ENCODE results near the gene MBOAT7.

MBOAT7 gene

DNA sequence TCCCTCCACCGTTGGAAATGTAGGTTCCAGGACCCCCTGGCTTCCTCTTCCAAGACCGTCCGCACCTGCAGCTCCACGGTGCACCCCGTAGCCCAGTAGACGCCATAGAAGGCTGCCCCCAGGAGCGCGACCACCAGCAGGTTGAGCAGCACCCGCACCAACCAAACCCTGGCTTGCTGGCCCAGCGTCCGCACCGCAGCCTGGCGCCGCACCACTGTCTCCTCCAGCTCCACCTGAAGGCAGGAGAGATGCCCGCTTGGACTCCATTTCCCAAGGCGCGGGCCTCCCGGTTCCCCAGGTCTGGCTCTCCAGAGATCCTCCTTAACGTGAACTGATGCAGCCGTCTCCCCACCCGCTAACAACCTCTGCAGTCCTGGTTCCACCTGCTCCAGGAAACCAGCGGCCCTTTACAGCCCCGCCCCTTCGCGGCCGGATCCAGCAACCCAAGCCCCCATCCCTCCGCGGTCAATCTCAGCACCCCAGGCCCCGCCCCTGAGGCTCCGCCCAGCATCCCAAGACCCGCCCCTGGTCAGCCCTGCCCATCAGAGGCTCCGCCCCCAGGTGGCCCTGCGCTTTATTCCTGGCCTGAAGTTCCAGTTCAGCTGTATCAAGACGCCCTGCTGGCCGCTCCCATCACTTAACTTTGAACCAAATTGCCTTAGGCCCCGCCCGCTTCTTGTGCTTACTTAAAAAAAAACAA lies 24.9 kb downstream of the MBOAT7 start:
- in situ Hi-C loops (cut with MboI; ENCODE audit: low sequenced_read_pairs), result no loop called here

DNA sequence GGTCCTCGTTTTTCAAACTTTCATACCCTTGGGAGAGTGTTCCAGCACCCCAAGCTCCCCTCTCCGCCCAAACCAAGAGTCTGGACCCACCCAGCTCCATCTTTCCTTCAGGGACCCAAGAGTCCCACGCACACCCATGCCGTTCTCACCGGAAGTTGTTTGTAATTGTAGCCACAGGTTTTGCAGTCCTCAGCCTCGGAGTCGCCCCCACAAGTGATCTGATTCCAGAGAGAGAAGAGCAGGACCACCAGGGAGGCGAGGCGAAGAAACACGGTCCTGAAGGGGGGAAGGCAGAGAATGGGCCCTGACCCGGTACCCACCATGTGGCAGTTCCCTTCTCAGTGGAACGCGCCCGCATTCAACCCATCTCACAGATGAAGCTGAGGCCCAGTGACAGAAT lies 26.5 kb downstream of the MBOAT7 start:
- in situ Hi-C loops (cut with MboI; ENCODE audit: low sequenced_read_pairs), result no loop called here

DNA sequence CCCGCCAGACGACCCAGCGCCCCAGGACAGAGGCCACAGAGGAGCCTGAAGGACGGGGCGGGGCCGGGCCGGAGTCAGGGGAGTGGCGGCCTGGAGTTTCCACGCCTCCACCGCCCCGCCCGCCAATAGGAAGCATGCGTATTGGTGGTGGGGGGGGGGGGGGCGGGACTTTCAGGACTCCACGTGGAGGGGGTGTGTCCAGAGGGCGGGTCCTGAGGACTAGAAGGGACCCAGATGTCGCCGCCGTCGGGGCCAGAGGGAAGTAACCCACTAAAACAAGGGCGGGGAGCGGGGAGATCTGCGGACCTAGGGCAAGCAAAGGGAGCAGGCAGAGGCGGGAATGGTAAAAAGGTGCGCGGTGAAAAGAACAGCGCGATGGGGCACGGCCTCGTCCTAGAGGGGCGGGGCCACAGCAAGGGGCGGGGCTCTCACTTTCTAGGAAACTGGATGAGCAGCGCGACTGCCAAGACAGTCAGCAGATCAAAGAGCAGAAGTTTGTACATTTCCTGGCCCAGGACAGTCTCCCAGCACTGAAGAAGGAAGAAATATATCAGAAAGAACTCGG lies 27.1 kb downstream of the MBOAT7 start:
- in situ Hi-C loops (cut with MboI; ENCODE audit: low sequenced_read_pairs), result no loop called here

DNA sequence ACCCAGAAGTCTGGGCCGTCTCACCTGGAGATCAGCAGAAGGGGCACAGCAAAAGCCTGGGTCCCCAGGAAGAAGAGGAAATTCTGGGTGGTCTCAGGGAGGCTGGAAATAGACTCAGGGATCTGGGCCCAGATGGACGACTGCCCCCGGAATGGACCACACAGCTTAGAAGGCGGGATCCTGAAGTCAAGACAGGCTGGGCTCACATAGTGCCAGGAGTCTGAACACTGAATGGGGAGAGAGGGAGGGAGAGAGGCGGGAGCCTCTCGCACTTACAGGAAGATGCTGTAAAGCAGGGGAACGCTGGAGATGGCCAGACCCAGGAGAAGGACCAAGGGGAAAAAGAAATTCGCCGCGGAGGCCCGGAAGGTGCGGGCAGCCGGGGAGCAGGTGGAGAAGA lies 28.5 kb downstream of the MBOAT7 start:
- in situ Hi-C loops (cut with MboI; ENCODE audit: low sequenced_read_pairs), result no loop called here

DNA sequence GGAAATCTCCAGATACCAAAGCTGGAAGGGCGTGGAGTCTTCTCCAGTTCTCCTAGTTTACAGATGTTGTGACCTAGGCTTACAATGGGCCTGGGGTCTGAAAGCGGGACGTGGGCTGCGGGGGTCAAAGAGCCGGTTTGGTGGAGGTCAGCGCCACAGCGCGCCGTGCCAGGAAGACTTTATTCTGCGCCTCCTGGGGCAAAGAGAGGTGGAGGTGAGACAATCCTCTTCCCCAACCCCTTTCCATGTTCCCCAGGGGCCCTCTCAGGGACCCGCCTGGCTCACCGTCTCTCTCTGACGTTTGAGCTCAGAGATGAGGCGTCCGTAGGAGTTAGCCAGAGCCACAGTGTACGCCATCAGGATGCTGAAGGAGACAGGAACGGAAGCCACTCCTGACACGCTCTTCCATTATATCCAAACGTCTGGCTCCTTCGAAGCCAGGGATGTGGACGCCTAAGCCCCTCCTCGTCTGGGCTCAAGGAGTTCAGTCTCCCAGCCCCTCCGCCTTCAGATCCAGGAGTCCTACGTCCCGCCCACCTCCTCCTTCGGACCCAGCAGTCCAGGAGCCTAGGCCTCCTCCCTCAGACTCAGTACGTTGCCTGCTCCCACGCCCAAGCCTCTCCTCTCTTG lies 29.1 kb downstream of the MBOAT7 start:
- in situ Hi-C loops (cut with MboI; ENCODE audit: low sequenced_read_pairs), result no loop called here

DNA sequence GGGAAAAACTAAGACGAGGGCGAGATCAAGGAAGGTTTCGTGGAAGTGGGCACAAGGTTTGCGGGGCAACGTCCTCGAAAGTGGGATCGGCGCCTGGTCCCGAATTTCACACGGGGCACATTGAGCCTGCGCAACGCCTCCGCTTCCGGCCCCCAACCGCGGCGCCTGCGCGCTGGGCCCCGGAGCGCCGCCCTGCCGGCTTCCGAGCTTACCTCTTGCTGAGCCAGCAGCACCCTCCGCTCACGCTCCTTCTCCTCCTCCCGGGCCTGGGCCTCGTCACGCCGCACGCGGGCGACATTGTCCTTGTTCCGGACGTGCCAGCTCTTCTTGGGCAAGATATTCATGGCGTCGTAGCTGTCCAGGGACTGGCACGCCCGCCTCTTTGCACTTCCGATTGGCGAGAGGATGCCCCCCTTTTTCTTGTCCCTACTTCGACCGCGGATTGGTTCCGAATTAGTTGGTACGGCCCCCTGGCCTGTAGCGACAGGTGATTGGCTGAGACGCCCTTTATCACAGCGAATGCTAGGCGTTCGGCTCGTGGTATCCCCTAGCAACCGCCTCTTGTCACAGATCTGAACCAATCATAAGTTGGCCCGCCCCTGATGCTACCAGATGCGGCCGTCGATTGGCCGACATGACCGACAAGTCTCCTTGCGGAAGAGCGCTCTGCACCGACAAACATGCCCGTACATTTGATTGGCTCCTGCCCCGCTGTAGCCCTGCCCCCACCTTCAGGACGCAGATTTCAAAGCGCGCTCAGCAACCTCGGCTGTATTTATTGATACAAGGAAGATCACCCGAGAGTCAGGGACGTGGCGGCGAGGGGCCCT lies 29.8 kb downstream of the MBOAT7 start, which contains the start of gene LENG1:
Gene LENG1, minus strand, starts transcription at position 370 of the 830 bp plus-strand sequence. Its CDS starts 26 bp downstream, at position 344.
- in situ Hi-C loops (cut with MboI; ENCODE audit: low sequenced_read_pairs), result no loop called here

DNA sequence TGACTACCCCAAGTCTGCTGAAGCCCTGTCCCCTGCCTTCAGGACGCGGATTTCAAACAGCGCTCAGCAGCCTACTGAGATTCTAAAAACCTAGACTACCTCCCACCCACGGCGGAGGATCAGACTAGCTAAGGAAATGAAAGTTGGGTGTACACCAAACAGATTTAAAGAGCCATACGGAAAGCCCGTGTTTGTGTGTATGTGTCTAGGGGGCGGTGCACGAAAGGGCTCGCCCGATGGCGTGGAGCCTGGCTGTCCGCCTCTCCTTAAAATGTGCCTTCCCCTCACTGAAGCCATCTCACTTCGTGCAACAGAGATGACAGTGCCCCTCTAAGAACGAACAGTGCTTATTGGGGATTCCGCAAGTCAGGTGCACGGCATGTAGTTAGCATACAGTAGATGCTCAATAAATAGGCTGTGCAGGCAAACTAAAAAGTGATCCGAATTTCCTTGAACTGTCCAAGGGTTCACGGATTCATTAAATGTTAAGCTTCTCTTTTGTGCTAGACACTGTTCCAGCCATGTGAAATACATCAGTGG lies 30.5 kb downstream of the MBOAT7 start:
- in situ Hi-C loops (cut with MboI; ENCODE audit: low sequenced_read_pairs), result no loop called here

DNA sequence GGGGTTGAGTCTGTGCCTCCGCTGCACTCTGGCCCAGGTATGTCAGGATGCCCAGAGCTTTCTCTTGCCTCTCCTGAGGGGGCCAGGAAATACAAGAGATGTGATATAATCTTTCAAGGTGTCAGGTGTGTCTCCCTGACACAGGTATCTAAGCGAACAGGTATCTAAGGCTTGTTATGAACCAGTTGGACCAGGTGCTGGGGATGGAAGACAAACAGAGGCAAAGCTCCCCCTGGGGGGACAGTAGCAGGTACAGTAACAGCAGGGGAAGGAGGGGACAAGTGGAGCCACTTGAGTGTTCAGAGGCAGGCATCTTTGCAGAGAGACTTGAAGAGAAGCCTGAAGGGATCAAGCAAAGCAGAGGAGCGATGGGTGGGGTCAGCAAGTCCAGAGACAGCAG lies 32.4 kb downstream of the MBOAT7 start:
- in situ Hi-C loops (cut with MboI; ENCODE audit: low sequenced_read_pairs), result no loop called here

DNA sequence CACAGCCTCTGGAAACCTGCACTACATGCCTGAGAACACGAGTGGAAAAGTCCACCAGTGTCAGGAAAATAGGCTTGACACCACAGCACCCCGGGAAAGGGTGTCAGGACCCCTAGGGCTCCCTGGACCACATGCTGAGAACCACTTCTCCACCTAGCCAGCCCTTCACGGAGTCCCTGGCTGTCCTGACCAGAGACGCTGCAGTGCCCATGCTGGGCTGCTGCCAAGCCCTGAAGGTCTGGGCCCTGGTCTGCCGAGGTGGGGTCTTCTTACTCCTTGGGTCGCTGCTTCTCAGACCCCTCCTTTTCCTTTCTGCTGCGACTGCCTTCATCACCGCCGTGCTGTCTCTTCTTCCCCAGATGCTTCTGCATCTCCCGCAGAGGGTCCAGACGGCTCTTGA lies 32.9 kb downstream of the MBOAT7 start:
- in situ Hi-C loops (cut with MboI; ENCODE audit: low sequenced_read_pairs), result no loop called here

DNA sequence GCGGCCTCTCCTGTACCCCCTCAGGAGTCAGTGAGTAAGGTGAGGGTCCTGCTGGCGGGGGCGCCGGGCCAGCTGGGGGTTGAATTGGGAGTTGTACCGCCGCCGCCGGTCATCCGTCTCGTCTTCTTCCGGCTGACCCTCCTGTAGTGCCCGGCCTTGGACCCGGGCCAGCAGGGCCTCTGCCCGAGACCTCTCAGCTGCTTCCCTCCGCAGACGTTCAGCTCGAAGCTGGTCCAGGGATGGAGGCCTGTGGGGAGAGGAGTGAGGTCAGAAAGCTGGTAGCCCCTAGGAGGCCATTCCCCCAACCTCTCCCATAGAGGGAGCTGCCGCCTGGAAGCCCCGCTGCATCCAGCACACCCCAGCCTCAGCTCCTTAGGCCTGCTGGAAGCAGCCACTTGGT lies 33.7 kb downstream of the MBOAT7 start:
- in situ Hi-C loops (cut with MboI; ENCODE audit: low sequenced_read_pairs), result no loop called here

DNA sequence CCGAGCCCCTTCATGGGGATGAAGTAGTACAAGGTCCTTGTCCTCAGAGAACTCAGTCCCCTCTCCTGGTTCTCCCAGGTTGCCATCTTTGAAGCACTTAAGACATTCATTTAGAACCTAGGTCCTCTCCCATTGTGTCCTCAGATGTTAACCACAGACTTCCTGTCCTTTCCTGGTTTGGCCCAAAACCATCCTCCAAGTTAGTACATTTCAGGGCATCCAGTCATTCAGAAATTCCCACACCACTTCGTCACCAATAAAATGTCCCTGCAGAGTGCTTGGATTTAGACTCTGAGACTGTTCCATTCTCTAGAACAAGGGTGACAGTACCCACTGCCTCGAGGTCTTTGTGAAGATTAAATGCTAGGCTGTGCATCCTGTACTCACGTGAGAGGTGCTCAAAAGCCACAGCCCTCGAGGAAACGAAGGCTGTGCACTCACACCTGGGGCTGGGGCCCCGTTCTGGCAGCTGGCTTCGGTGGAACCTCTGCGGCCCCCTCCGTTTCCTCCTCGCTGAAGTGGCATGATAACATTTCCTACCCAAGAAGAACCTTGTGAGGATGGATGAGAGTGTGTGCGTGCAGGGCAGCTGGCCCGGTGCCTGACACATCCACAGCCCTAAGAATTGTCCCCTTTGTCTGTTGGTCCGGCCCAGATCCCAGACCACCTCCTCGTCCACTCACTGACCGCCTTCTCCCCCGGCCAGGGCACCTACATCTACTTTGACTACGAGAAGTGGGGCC lies 34.6 kb downstream of the MBOAT7 start:
- in situ Hi-C loops (cut with MboI; ENCODE audit: low sequenced_read_pairs), result no loop called here

DNA sequence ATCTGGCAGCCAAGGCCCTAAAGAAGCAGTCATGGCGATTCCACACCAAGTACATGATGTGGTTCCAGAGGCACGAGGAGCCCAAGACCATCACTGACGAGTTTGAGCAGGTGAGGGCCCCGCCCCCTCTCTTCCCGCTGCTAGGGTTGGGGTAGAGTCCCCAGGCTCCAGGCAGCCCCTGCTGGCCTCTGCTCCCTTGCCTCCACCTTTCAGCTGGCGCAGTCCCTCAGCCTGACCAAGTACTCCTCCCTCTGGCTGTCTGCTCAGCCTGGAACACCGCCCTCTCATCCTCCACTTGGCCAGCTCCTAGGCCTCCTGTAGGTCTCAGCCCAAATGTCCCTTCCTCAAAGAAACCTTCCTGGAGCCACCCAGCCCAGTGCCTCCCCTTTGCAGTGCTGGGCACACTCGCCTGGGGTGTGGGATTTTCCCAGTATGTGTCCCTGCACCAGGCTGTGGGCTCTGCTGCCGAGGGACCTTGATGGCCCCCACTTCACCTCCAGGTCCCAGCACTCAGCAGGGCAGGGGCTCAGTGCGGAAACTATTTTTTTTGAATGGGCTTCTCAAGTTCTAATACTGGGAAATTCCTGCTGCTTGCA lies 35.6 kb downstream of the MBOAT7 start:
- in situ Hi-C loops (cut with MboI; ENCODE audit: low sequenced_read_pairs), result no loop called here

DNA sequence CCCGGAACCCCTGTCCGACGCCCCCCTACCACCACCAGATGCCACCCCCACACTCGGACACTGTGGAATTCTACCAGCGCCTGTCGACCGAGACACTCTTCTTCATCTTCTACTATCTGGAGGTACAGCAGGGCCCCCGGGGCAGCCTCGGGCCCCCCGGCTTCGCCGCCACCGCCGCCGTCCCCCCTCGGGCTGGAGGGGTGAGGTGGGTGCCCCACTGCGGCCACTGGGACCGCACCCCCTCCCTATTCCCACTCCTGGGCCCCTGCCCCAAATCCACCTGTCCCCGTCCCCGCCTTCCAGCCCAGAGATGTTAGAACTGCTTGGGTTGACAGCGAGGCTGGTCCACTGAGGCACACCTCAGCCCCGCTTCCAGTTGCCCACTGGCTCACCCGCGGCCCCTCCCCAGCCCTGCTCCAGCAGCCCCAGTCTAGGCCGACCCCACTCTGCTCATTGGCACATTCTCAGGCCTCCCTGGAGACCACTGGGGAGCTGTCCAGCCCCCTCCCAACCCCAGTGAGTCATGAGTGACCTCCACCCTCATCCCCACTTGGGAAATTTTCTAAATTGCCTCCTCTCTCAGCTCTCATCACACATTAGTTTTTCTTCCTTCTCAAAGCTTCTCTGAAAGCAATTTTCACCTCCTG lies 36.4 kb downstream of the MBOAT7 start:
- in situ Hi-C loops (cut with MboI; ENCODE audit: low sequenced_read_pairs), result no loop called here

DNA sequence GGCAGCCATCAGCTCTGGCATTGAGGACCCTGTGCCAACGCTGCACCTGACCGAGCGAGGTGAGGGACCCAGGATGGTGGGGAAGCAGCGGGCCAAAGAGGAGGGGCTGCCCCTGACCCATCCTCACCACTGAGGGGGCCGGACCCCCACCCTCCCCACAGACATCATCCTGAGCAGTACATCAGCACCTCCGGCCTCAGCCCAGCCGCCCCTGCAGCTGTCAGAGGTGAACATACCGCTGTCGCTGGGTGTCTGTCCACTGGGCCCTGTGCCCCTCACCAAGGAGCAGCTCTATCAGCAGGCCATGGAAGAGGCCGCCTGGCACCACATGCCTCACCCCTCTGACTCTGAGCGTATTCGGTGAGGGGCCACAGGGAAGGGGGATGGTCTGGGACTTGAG lies 37.1 kb downstream of the MBOAT7 start:
- in situ Hi-C loops (cut with MboI; ENCODE audit: low sequenced_read_pairs), result no loop called here

DNA sequence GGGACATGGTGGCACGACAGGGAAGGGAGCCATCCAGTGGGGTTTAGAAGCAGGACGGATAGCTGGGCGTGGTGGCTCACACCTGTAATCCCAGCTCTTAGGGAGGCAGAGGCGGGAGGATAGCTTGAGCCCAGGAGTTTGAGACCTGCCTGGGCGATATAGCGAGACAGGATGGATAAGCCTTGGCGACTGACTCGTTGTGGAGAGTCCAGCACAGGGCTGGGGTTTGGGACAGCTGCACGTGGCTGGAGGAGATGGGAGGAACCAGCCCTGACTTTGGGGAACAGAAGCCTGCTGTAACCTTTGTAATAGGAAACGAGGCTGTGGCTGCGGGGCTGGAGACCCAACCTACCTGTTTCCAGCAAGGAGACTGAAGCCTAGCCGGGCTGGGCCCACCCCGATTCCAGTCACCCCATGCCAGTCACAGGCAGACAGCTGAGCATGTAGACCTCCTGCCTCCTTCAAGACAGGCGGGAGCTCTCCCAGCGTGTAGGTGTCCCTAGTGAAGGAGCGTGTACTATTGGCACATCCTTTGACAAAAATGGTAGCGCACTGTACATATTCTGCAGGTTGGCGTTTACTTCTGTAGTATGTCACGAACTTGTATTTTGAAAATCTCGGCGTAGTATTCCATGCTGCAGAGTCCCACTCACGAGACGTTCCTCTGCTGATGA lies 37.9 kb downstream of the MBOAT7 start:
- in situ Hi-C loops (cut with MboI; ENCODE audit: low sequenced_read_pairs), result no loop called here

DNA sequence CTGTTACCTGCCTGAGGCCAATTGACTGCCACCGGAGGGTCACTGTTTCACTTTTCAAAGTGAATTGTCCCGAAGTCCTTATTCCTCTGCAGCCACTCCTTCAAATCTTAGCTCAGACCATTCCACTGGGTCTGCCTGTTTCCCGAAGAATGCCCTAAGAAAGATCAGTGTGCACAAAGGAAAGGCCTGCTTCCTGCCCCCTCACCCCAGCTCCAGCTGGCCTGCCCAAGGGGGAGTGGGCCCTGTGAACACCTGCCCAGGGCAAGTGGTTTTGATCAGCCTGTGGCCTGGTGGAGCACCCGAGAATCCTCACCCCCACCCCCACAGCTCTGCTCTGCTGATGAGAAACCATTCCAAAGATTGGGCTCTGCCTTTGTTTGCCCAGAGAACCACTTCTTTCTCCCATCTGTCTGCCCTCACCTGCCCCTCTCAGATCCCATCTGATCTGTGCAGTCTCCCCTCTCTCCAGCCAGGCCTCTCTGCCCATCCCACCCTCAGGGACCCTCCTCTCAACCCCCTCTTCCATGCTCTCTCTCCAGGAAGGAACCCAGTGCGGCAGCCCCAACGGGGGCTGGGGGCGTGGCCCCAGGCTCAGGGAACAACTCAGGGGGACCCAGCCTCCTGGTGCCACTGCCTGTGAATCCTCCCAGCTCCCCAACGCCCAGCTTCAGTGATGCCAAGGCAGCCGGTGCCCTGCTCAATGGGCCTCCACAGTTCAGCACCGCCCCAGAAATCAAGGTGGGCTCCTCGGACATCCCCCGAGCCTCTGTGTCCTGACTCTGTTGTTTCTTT lies 40.2 kb downstream of the MBOAT7 start:
- in situ Hi-C loops (cut with MboI; ENCODE audit: low sequenced_read_pairs), result no loop called here

DNA sequence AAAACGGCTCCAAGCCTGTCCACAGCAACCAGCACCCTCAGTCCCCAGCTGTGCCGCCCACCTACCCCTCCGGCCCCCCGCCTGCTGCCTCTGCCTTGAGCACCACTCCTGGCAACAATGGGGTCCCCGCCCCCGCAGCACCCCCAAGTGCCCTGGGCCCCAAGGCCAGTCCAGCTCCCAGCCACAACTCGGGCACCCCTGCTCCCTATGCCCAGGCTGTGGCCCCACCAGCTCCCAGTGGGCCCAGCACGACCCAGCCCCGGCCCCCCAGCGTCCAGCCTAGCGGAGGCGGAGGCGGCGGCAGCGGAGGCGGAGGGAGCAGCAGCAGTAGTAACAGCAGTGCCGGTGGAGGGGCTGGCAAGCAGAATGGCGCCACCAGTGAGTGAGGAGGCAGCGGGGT lies 41.2 kb downstream of the MBOAT7 start:
- in situ Hi-C loops (cut with MboI; ENCODE audit: low sequenced_read_pairs), result no loop called here

DNA sequence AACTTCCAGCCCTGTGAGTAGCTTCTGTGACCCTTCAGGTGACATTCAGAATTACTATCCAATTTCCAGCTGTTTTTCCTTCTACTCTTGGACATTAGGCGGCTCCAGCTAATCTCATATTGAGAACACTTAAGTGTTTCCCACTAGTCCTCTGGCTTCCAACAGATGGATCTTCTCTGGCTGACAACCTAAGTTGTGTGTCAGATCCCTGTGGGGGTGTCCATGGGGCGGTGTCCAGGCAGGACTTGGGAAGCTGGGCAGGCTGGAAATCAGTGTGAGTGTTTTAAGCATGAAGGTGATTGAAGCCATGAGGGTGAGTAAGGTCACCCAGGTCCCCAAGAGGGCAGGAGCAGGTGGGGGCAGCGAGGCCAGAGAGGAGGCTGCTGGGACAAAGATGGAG lies 41.7 kb downstream of the MBOAT7 start:
- in situ Hi-C loops (cut with MboI; ENCODE audit: low sequenced_read_pairs), result no loop called here

All from hTERT RPE-1 (cell line).